Measurements from ENCODE around the gene MAP4K3. TPM values are rescaled to one million over a fixed set of nuclear protein-coding genes. Genes with fewer than 3 reads are reported as not detected.
"Not testable (repeated sequence)": the region's sequence is repeated elsewhere in the genome, so short reads cannot be mapped to it uniquely, and the experiment has no call there.

Gene MAP4K3
- total and polyA plus RNA-seq, 2 of the 4 experiments (the other 2 are of a cell fraction), result 13.2 to 32.6 TPM

- H3K27ac ChIP-seq (ENCODE audit: insufficient read depth, low read length); H3K23ac ChIP-seq (ENCODE audit: low read depth, low read length); H2BK20ac ChIP-seq (ENCODE audit: low read depth, low read length); H2BK5ac ChIP-seq (ENCODE audit: low read depth, low read length, poor library complexity, severe bottlenecking); in situ Hi-C loops (cut with MboI; ENCODE audit: low sequenced_read_pairs); CTCF ChIA-PET; H3K4me2 ChIP-seq (ENCODE audit: low read depth, low read length); H3K4ac ChIP-seq (ENCODE audit: low read depth, low read length); H2AK9ac ChIP-seq (replicated peaks; ENCODE audit: low read depth, low read length, poor library complexity); H3K36me3 ChIP-seq (ENCODE audit: control insufficient read depth, insufficient read depth, low read length); H3K9ac ChIP-seq (ENCODE audit: low read depth, low read length); H4K20me1 ChIP-seq (ENCODE audit: insufficient read depth, low read length); H3K14ac ChIP-seq (replicated peaks; ENCODE audit: low read depth, low read length); H3K9me1 ChIP-seq (ENCODE audit: insufficient read depth, low read length); H3K79me1 ChIP-seq (ENCODE audit: low read depth in 1 of 2, low read length in 2 of 2); H3K56ac ChIP-seq (ENCODE audit: extremely low read depth, insufficient read depth, low read length); H3K4me1 ChIP-seq (ENCODE audit: control insufficient read depth, insufficient read depth, low read length); H3K27me3 ChIP-seq (ENCODE audit: control insufficient read depth, insufficient read depth, low read length); DNase-seq; H3K9me3 ChIP-seq (ENCODE audit: control insufficient read depth, insufficient read depth, low read length); H2BK120ac ChIP-seq (ENCODE audit: low read depth, low read length); H3K4me3 ChIP-seq (ENCODE audit: insufficient read depth, low read depth, low read length); BruUV-seq (replicated peaks); H4K5ac ChIP-seq (ENCODE audit: low read depth, low read length); H2AK5ac ChIP-seq (ENCODE audit: low read depth, low read length); intact Hi-C loops (cut with micrococcal nuclease); H3K18ac ChIP-seq (ENCODE audit: low read depth, low read length); ATAC-seq (ENCODE audit: low read depth); POLR2A ChIA-PET (ENCODE audit: unreplicated experiment); H2BK15ac ChIP-seq (ENCODE audit: low read depth, low read length); H4K8ac ChIP-seq (ENCODE audit: low read depth in 2 of 2, low read length in 2 of 2); dilution Hi-C loops (cut with HindIII; ENCODE audit: low sequenced_read_pairs, unreplicated experiment); H2AFZ ChIP-seq (replicated peaks; ENCODE audit: low read length, poor library complexity); H4K91ac ChIP-seq (ENCODE audit: insufficient read depth, low read depth, low read length): not testable (repeated sequence)
- 96% methylated on average over 25 of the region's 31 CpGs; no CpG with 5 or more reads in 1 of the 2 experiments for WGBS, 2 experiments (ENCODE audit: extremely low coverage in 2 of 2, insufficient read length in 1 of 2)
Observed at GRCh38 chr2:39244963-39245625, 192.0 kb downstream of the MAP4K3 start.

- H3K4me1 ChIP-seq (ENCODE audit: control insufficient read depth, insufficient read depth, low read length); H4K91ac ChIP-seq (ENCODE audit: insufficient read depth, low read depth, low read length); H2BK20ac ChIP-seq (ENCODE audit: low read depth, low read length); BruUV-seq (replicated peaks); in situ Hi-C loops (cut with MboI; ENCODE audit: low sequenced_read_pairs); H3K4me3 ChIP-seq (ENCODE audit: insufficient read depth, low read depth, low read length); intact Hi-C loops (cut with micrococcal nuclease); ATAC-seq (ENCODE audit: low read depth); H2BK15ac ChIP-seq (ENCODE audit: low read depth, low read length); H2BK5ac ChIP-seq (ENCODE audit: low read depth, low read length, poor library complexity, severe bottlenecking); H3K36me3 ChIP-seq (ENCODE audit: control insufficient read depth, insufficient read depth, low read length); CTCF ChIA-PET; H4K5ac ChIP-seq (ENCODE audit: low read depth, low read length); H2AK5ac ChIP-seq (ENCODE audit: low read depth, low read length); H4K8ac ChIP-seq (ENCODE audit: low read depth in 2 of 2, low read length in 2 of 2); H3K9me3 ChIP-seq (ENCODE audit: control insufficient read depth, insufficient read depth, low read length); H3K18ac ChIP-seq (ENCODE audit: low read depth, low read length); H3K79me1 ChIP-seq (ENCODE audit: low read depth in 1 of 2, low read length in 2 of 2); H3K27me3 ChIP-seq (ENCODE audit: control insufficient read depth, insufficient read depth, low read length); H3K14ac ChIP-seq (replicated peaks; ENCODE audit: low read depth, low read length); H3K9me1 ChIP-seq (ENCODE audit: insufficient read depth, low read length); H2AFZ ChIP-seq (replicated peaks; ENCODE audit: low read length, poor library complexity); DNase-seq; dilution Hi-C loops (cut with HindIII; ENCODE audit: low sequenced_read_pairs, unreplicated experiment); H2AK9ac ChIP-seq (replicated peaks; ENCODE audit: low read depth, low read length, poor library complexity); H3K56ac ChIP-seq (ENCODE audit: extremely low read depth, insufficient read depth, low read length); H3K27ac ChIP-seq (ENCODE audit: insufficient read depth, low read length); H3K4ac ChIP-seq (ENCODE audit: low read depth, low read length); H3K9ac ChIP-seq (ENCODE audit: low read depth, low read length); H3K23ac ChIP-seq (ENCODE audit: low read depth, low read length); H4K20me1 ChIP-seq (ENCODE audit: insufficient read depth, low read length); H2BK120ac ChIP-seq (ENCODE audit: low read depth, low read length); H3K4me2 ChIP-seq (ENCODE audit: low read depth, low read length): not testable (repeated sequence)
- POLR2A ChIA-PET (ENCODE audit: unreplicated experiment), result interaction anchor here (0.6 kb wide), 1 partner anchor 113 kb away, joined by 3 read pairs; no protein-coding TSS in a partner anchor
- WGBS, 2 experiments (ENCODE audit: extremely low coverage in 2 of 2, insufficient read length in 1 of 2), result 97% methylated on average over 20 of the region's 39 CpGs; no CpG with 5 or more reads in 1 of the 2 experiments
Observed at GRCh38 chr2:39244241-39244862, 192.7 kb downstream of the MAP4K3 start.

Measured in IMR-90 (cell line).